Subcutaneous abdominal adipose tissue (tissue), 5 donors: ENCODE data around the gene SIPA1L3.
A peak's percentile ranks its signal among the peaks of the same experiment; 100 is the strongest.

Experiments
- H3K27ac ChIP-seq: one replicate; pipeline ENCODE4 v1.7.0; 2013; ENCODE audit warnings: low read depth, mild to moderate bottlenecking, inconsistent platforms, low read length, moderate library complexity
- H3K27me3 ChIP-seq, 5 donors: one replicate each; pipeline ENCODE4 v1.7.0; 2013; ENCODE audit warnings: low read length in 5 of 5, inconsistent platforms in 1 of 5; ENCODE audit not compliant: control insufficient read depth in 5 of 5, insufficient read depth in 4 of 5
- H3K36me3 ChIP-seq, 5 donors: one replicate each; pipeline ENCODE4 v1.7.0; 2013; ENCODE audit warnings: low read length in 5 of 5; ENCODE audit not compliant: control insufficient read depth in 5 of 5, insufficient read depth in 5 of 5
- H3K4me1 ChIP-seq, 5 donors: one replicate each; pipeline ENCODE4 v1.7.0; 2013; ENCODE audit warnings: low read length in 5 of 5, mild to moderate bottlenecking in 3 of 5, moderate library complexity in 1 of 5; ENCODE audit not compliant: control insufficient read depth in 5 of 5, insufficient read depth in 5 of 5
- H3K4me3 ChIP-seq, 5 donors: one replicate each; pipeline ENCODE4 v1.7.0; 2013; ENCODE audit warnings: low read length in 5 of 5, low read depth in 1 of 5
- H3K9ac ChIP-seq, 5 donors: one replicate each; pipeline ENCODE4 v1.7.0; 2013; ENCODE audit warnings: low read length in 5 of 5, mild to moderate bottlenecking in 4 of 5, moderate library complexity in 3 of 5
- H3K9me3 ChIP-seq, 5 donors: one replicate each; pipeline ENCODE4 v1.7.0; 2013; ENCODE audit warnings: low read length in 5 of 5; ENCODE audit not compliant: control insufficient read depth in 5 of 5
- donor health status: healthy.
- donor health status: healthy.
- donor health status: healthy.
- donor health status: healthy.
- donor health status: healthy.

The SIPA1L3 gene

DNA sequence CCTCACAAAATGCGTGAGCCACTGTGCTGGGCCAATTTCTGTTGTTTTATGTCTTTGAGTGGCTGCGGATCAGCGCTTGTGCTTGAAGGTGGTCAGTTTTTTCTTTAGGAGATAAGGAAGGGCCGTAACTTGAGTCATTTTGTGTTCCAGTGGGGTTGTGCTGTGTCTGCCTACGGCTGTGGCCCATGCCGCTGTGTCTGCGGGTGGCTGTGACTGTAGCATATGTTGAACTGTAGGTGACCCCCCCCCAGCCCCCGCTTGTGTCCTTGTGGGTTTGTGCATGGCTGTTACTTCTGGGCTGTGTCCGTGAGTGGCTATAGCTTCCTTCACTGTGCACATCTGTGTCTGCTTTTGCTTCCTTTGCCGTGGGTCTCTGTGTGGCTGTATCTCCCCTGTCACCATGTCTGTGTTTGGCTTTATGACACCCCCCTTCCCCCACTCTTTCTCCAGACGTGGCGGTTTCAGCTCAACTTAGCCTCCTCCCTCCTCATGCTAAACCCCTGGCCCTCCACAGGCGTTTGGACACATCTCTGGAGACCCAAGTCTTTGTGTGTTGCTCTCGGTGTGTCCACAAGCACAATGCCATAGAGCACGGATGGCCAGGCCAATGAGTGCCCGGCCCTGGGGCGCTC lies 348.5 kb downstream of the SIPA1L3 start:
- Histone ChIP-seq H3K27me3 (no peaks in the 10 kb centered on the region), H3K36me3 (peaks cover 0 to 2% (median 0%) of the 10 kb centered on the region in 5 donors), H3K9ac (peak overlapping the region in 2 of 5 donors; percentile 7 to 57), H3K9me3 (no peaks in the 10 kb centered on the region), H3K4me3 (peak overlapping the region; percentile 58 to 83 (median 71)), H3K4me1 (peaks cover 7 to 61% (median 47%) of the 10 kb centered on the region in 5 donors), H3K27ac (peak overlapping the region; percentile 60)
